Erythroblast (primary cell): ENCODE data around the gene POU5F1.

Experiments
- GATA1 ChIP-seq: IDR thresholded peaks from 2 replicates; pipeline ENCODE4 v1.6.1; 2011; ENCODE audit warnings: low read depth, mild to moderate bottlenecking, control low read depth, low read length, moderate library complexity
- POLR2A ChIP-seq: IDR thresholded peaks from 2 replicates; pipeline ENCODE4 v1.6.1; 2011; ENCODE audit warnings: mild to moderate bottlenecking, low read length

GRCh38 chr6:31145386-31145785 is 25.1 kb downstream of the POU5F1 start:
- TF ChIP-seq POLR2A: no peak
- no peak for TF ChIP-seq GATA1
